A673 (cell line): ENCODE data around the gene DFFB. TPM values are rescaled to one million over a fixed set of nuclear protein-coding genes. Genes with fewer than 3 reads are reported as not detected.

Experiments used
- BruUV-seq: library from RNA; stranded (reverse); fragments of 400-500 nt; replicated peaks from 2 replicates; lab custom pipeline; 2021; lab: Mats Ljungman, UMichigan
- CTCF ChIA-PET: fragments of 300-600 bp; sonication (Branson Sonifier 250); formaldehyde crosslinking; loops from one replicate; lab custom pipeline; 2022; ENCODE audit warnings: antibody characterized with exemption; lab: Charles Lee
- POLR2A ChIA-PET: fragments of 300-600 bp; sonication (Branson Sonifier 250); formaldehyde crosslinking; loops from one replicate; lab custom pipeline; 2022; ENCODE audit warnings: antibody characterized with exemption; ENCODE audit not compliant: low non-redundant PET; lab: Charles Lee
- DNase-seq: peaks from one replicate; pipeline ENCODE4 v3.0.0-alpha.2; 2015; ENCODE audit warnings: low spot score
- H3K27ac ChIP-seq: fragments of 200-600 bp; sonication (generic); 2 replicates; pipeline ENCODE4 v1.5.1; 2016; ENCODE audit warnings: mixed run types, low read depth, mild to moderate bottlenecking, mixed read lengths, antibody characterized with exemption, low read length; ENCODE audit not compliant: poor library complexity, severe bottlenecking
- H3K27me3 ChIP-seq: fragments of 200-600 bp; sonication (generic); replicated peaks from 2 replicates; pipeline ENCODE4 v1.6.1; 2017; ENCODE audit warnings: mixed run types, low read depth, mild to moderate bottlenecking, mixed read lengths, antibody characterized with exemption, low read length; ENCODE audit not compliant: insufficient read depth, poor library complexity
- H3K36me3 ChIP-seq: fragments of 200-600 bp; sonication (generic); 2 replicates; pipeline ENCODE4 v1.6.1; 2016; ENCODE audit warnings: mixed run types, mild to moderate bottlenecking, mixed read lengths, antibody characterized with exemption, low read length; ENCODE audit not compliant: insufficient read depth, poor library complexity, severe bottlenecking
- H3K4me1 ChIP-seq: fragments of 200-600 bp; sonication (generic); 2 replicates; pipeline ENCODE4 v1.6.1; 2017; ENCODE audit warnings: mixed run types, mild to moderate bottlenecking, mixed read lengths, antibody characterized with exemption, low read length; ENCODE audit not compliant: insufficient read depth, poor library complexity, severe bottlenecking
- H3K4me3 ChIP-seq: fragments of 200-600 bp; sonication (generic); 2 replicates; pipeline ENCODE4 v1.5.1; 2016; ENCODE audit warnings: low read depth, mixed run types, mild to moderate bottlenecking, mixed read lengths, low read length; ENCODE audit not compliant: poor library complexity, severe bottlenecking
- H3K9me3 ChIP-seq: fragments of 200-600 bp; sonication (generic); 2 replicates; pipeline ENCODE4 v1.6.1; 2016; ENCODE audit warnings: mixed run types, low read depth, mild to moderate bottlenecking, mixed read lengths, antibody characterized with exemption, low read length; ENCODE audit not compliant: poor library complexity, severe bottlenecking
- EZH2 ChIP-seq: fragments of 200-600 bp; sonication (generic); IDR thresholded peaks from 2 replicates; pipeline ENCODE4 v1.6.1; 2017; ENCODE audit warnings: borderline replicate concordance, low read depth, mild to moderate bottlenecking, mixed read lengths, antibody characterized with exemption, low read length; ENCODE audit not compliant: poor library complexity, severe bottlenecking
- intact Hi-C: fragments of 100-400 bp; cut with micrococcal nuclease; formaldehyde crosslinking; loops from one replicate; pipeline ENCODE4 v1.10.0; 2022; ENCODE audit not compliant: unreplicated experiment
- total RNA-seq: library from RNA; stranded (reverse); gene quantifications from 2 replicates; pipeline ENCODE4 v1.2.3, GENCODE V29; 2021
- TF ChIP-seq, protein P1 (sequence below): fragments of 300-800, 200-600 bp; sonication (generic); conservative IDR thresholded peaks from 2 replicates; pipeline ENCODE4 v1.5.1; 2017; ENCODE audit warnings: low read depth, mild to moderate bottlenecking, antibody characterized with exemption, low read length, moderate library complexity, mixed read lengths

The DFFB gene
- total RNA-seq, 1 experiment from 2014 or later, result 8.9 TPM

- H3K36me3 ChIP-seq, result no peaks in the 10 kb centered on the region
- H3K27me3 ChIP-seq, result peaks cover 5% of the 10 kb centered on the region
- no TSS peak for BruUV-seq
- intact Hi-C loops, result loop anchor here (5.0 kb wide), 1 partner anchor 1835 kb away; no protein-coding TSS in a partner anchor
- peaks cover 18% of the 10 kb centered on the region for H3K4me1 ChIP-seq
- POLR2A ChIA-PET, result no interaction called here
- no peak for TF ChIP-seq EZH2
- TF ChIP-seq, protein P1, sequence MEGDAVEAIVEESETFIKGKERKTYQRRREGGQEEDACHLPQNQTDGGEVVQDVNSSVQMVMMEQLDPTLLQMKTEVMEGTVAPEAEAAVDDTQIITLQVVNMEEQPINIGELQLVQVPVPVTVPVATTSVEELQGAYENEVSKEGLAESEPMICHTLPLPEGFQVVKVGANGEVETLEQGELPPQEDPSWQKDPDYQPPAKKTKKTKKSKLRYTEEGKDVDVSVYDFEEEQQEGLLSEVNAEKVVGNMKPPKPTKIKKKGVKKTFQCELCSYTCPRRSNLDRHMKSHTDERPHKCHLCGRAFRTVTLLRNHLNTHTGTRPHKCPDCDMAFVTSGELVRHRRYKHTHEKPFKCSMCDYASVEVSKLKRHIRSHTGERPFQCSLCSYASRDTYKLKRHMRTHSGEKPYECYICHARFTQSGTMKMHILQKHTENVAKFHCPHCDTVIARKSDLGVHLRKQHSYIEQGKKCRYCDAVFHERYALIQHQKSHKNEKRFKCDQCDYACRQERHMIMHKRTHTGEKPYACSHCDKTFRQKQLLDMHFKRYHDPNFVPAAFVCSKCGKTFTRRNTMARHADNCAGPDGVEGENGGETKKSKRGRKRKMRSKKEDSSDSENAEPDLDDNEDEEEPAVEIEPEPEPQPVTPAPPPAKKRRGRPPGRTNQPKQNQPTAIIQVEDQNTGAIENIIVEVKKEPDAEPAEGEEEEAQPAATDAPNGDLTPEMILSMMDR, result 0 out of 2 replicates have a peak, but pooled peaks have one; percentile 22
- DNase-seq, result peak; percentile 40
- CTCF ChIA-PET, result interaction anchor here (1.0 kb wide), 1 partner anchor 74 kb away, joined by 4 read pairs; no protein-coding TSS in a partner anchor
- no peaks in the 10 kb centered on the region for H3K9me3 ChIP-seq
- no peak overlapping the region for H3K27ac ChIP-seq
- H3K4me3 ChIP-seq, result no peak overlapping the region
Measured at GRCh38 chr1:3907031-3907534, 49.8 kb downstream of the DFFB start.

- intact Hi-C loops, result loop anchor here (5.0 kb wide), 1 partner anchor 1835 kb away; no protein-coding TSS in a partner anchor
Measured at GRCh38 chr1:3907621-3908165, 50.4 kb downstream of the DFFB start.

GRCh38 chr1:3908886-3909517 is 51.7 kb downstream of the DFFB start:
- CTCF ChIA-PET, result no interaction called here

More at GRCh38 chr1:3907621-3908165, 50.4 kb downstream of the DFFB start:
- no peak overlapping the region for H3K27ac ChIP-seq
- no peak overlapping the region for H3K4me3 ChIP-seq
- no peaks in the 10 kb centered on the region for H3K36me3 ChIP-seq
- peaks cover 5% of the 10 kb centered on the region for H3K27me3 ChIP-seq
- H3K4me1 ChIP-seq, result peaks cover 17% of the 10 kb centered on the region
- DNase-seq, result no peak
- H3K9me3 ChIP-seq, result no peaks in the 10 kb centered on the region
- no peak for TF ChIP-seq EZH2
- TF ChIP-seq, protein P1, result no peak
- ChIA-PET CTCF (interaction anchor here (1.0 kb wide), 1 partner anchor 74 kb away, joined by 4 read pairs; no protein-coding TSS in a partner anchor), POLR2A (no interaction called here)
- BruUV-seq, result no TSS peak

More at GRCh38 chr1:3908886-3909517, 51.7 kb downstream of the DFFB start:
- Histone ChIP-seq H3K36me3 (no peaks in the 10 kb centered on the region), H3K4me3 (no peak overlapping the region), H3K9me3 (no peaks in the 10 kb centered on the region), H3K4me1 (peaks cover 6% of the 10 kb centered on the region), H3K27ac (no peak overlapping the region), H3K27me3 (peaks cover 5% of the 10 kb centered on the region)
- no peak for TF ChIP-seq EZH2
- TF ChIP-seq, protein P1, result no peak
- BruUV-seq, result no TSS peak
- intact Hi-C loops, result loop anchor here (5.0 kb wide), 1 partner anchor 1833 kb away; no protein-coding TSS in a partner anchor
- DNase-seq, result no peak
- POLR2A ChIA-PET, result no interaction called here
